Neuronal stem cell (in vitro differentiated cells): ENCODE measurements around the gene SPRYD3.

Experiments used
- DNase-seq: peaks from one replicate; pipeline ENCODE4 v3.0.0-alpha.2; 2013; ENCODE audit warnings: low spot score
- H2AFZ ChIP-seq: one replicate; pipeline ENCODE4 v1.6.1; 2013; ENCODE audit warnings: mild to moderate bottlenecking, low read length, inconsistent platforms
- H2AK5ac ChIP-seq: 2 replicates; pipeline ENCODE4 v1.6.1; 2013; ENCODE audit warnings: low read depth, mild to moderate bottlenecking, inconsistent platforms, low read length, moderate library complexity, mixed read lengths
- H2BK120ac ChIP-seq: 2 replicates; pipeline ENCODE4 v1.6.1; 2013; ENCODE audit warnings: low read depth, mild to moderate bottlenecking, inconsistent platforms, low read length, moderate library complexity, mixed read lengths
- H2BK12ac ChIP-seq: one replicate; pipeline ENCODE4 v1.6.1; 2013; ENCODE audit warnings: low read length, inconsistent platforms
- H2BK15ac ChIP-seq: 2 replicates; pipeline ENCODE4 v1.6.1; 2013; ENCODE audit warnings: mild to moderate bottlenecking, low read length, inconsistent platforms, mixed read lengths
- H2BK5ac ChIP-seq: one replicate; pipeline ENCODE4 v1.6.1; 2013; ENCODE audit warnings: inconsistent platforms, mild to moderate bottlenecking, low read length, moderate library complexity
- H3K14ac ChIP-seq: one replicate; pipeline ENCODE4 v1.6.1; 2013; ENCODE audit warnings: low read length, inconsistent platforms
- H3K18ac ChIP-seq: 2 replicates; pipeline ENCODE4 v1.6.1; 2013; ENCODE audit warnings: low read length, inconsistent platforms
- H3K23ac ChIP-seq: 2 replicates; pipeline ENCODE4 v1.6.1; 2013; ENCODE audit warnings: low read depth, mild to moderate bottlenecking, mixed read lengths, low read length, inconsistent platforms; ENCODE audit not compliant: poor library complexity
- H3K27ac ChIP-seq: replicated peaks from 3 replicates; pipeline ENCODE4 v1.5.1; 2013; ENCODE audit warnings: low read length, inconsistent platforms
- H3K27me3 ChIP-seq, 3 experiments: 2 replicates each; pipeline ENCODE4 v1.6.1; 2013; ENCODE audit warnings: low read length in 3 of 3, mild to moderate bottlenecking in 2 of 3, inconsistent platforms in 1 of 3, low read depth in 1 of 3, mixed read lengths in 1 of 3, moderate library complexity in 1 of 3; ENCODE audit not compliant: control insufficient read depth in 3 of 3, insufficient read depth in 3 of 3
- H3K36me3 ChIP-seq, 2 donors: replicated peaks in 1 of 2; 2 replicates each; pipeline ENCODE4 v1.6.1; 2013; ENCODE audit warnings: low read length in 2 of 2; ENCODE audit not compliant: control insufficient read depth in 2 of 2, insufficient read depth in 2 of 2
- H3K4ac ChIP-seq: 2 replicates; pipeline ENCODE4 v1.6.1; 2013; ENCODE audit warnings: inconsistent platforms, mild to moderate bottlenecking, low read length, moderate library complexity
- H3K4me1 ChIP-seq, 2 donors: 1 replicate in 1 of 2; 2 replicates in 1 of 2; pipeline ENCODE4 v1.6.1; 2013; ENCODE audit warnings: low read length in 2 of 2, low read depth in 1 of 2; ENCODE audit not compliant: control insufficient read depth in 2 of 2, insufficient read depth in 1 of 2
- H3K4me2 ChIP-seq: one replicate; pipeline ENCODE4 v1.6.1; 2013; ENCODE audit warnings: mild to moderate bottlenecking, low read length, inconsistent platforms; ENCODE audit not compliant: insufficient read depth, poor library complexity, severe bottlenecking
- H3K4me3 ChIP-seq, 2 donors: 2 replicates each; pipeline ENCODE4 v1.5.1; 2013; ENCODE audit warnings: low read length in 2 of 2, mild to moderate bottlenecking in 2 of 2, inconsistent platforms in 1 of 2, moderate library complexity in 1 of 2
- H3K79me1 ChIP-seq: one replicate; pipeline ENCODE4 v1.6.1; 2013; ENCODE audit warnings: low read depth, mild to moderate bottlenecking, inconsistent platforms, low read length, moderate library complexity
- H3K9ac ChIP-seq: one replicate; pipeline ENCODE4 v1.6.1; 2013; ENCODE audit warnings: mild to moderate bottlenecking, low read depth, low read length, inconsistent platforms; ENCODE audit not compliant: poor library complexity
- H3K9me3 ChIP-seq, 2 donors: replicated peaks in 1 of 2; 2 replicates each; pipeline versions ENCODE3 to v1.6.1; 2013; ENCODE audit warnings: low read length in 2 of 2, mild to moderate bottlenecking in 2 of 2, inconsistent platforms in 1 of 2, low read depth in 1 of 2, mixed read lengths in 1 of 2, moderate library complexity in 1 of 2; ENCODE audit not compliant: control insufficient read depth in 2 of 2, insufficient read depth in 1 of 2
- H4K8ac ChIP-seq: one replicate; pipeline ENCODE4 v1.6.1; 2013; ENCODE audit warnings: low read depth, mild to moderate bottlenecking, inconsistent platforms, low read length, moderate library complexity
- H4K91ac ChIP-seq: one replicate; pipeline ENCODE4 v1.6.1; 2013; ENCODE audit warnings: low read length, low read depth, mild to moderate bottlenecking, inconsistent platforms; ENCODE audit not compliant: poor library complexity
- WGBS, 2 donors: extraction: QIAGEN DNeasy Blood & Tissue Kit; methylation state at CpG; one replicate each; pipeline ENCODE4 v1.1.7; 2013; ENCODE audit warnings: missing lambda C conversion rate in 2 of 2, mixed read lengths in 1 of 2; ENCODE audit not compliant: insufficient read length in 2 of 2, insufficient replicate concordance in 1 of 2; ENCODE audit errors: extremely low coverage in 2 of 2; 5-methylcytosine and 5-hydroxymethylcytosine counted together

The SPRYD3 gene

GRCh38 chr12:53070877-53071492, 8.2 kb downstream of the SPRYD3 start:
- Histone ChIP-seq H3K18ac (no peak overlapping the region), H3K4me2 (no peak overlapping the region), H2BK15ac (peak overlapping the region; percentile 22), H3K23ac (no peak overlapping the region), H2BK120ac (no peak overlapping the region), H3K4me1 (peaks cover 12 to 20% of the 10 kb centered on the region in 2 donors), H3K79me1 (no peaks in the 10 kb centered on the region), H3K27me3 (no peaks in the 10 kb centered on the region), H3K9me3 (no peaks in the 10 kb centered on the region), H3K4ac (no peak overlapping the region), H3K9ac (peak overlapping the region; percentile 44), H3K27ac (no peak overlapping the region), H3K4me3 (no peak overlapping the region), H2BK12ac (peak overlapping the region; percentile 11), H4K8ac (no peak overlapping the region), H3K14ac (no peak overlapping the region), H2BK5ac (no peak overlapping the region), H2AFZ (no peak overlapping the region), H2AK5ac (no peak overlapping the region), H3K36me3 (peaks cover 0 to 23% of the 10 kb centered on the region in 2 donors), H4K91ac (no peak overlapping the region)
- WGBS, 2 donors = no CpG with 5 or more reads among the region's 7 CpGs
- DNase-seq = no peak

GRCh38 chr12:53069621-53070410, 9.4 kb downstream of the SPRYD3 start:
- Histone ChIP-seq H3K9me3 (no peaks in the 10 kb centered on the region), H2BK5ac (no peak overlapping the region), H3K14ac (no peak overlapping the region), H3K4ac (no peak overlapping the region), H3K79me1 (no peaks in the 10 kb centered on the region), H2BK12ac (no peak overlapping the region), H3K4me1 (peaks cover 12 to 20% of the 10 kb centered on the region in 2 donors), H3K4me2 (no peak overlapping the region), H2AFZ (no peak overlapping the region), H2AK5ac (no peak overlapping the region), H3K36me3 (peaks cover 3 to 13% of the 10 kb centered on the region in 2 donors), H3K18ac (no peak overlapping the region), H3K9ac (no peak overlapping the region), H2BK15ac (no peak overlapping the region), H3K23ac (peak overlapping the region; percentile 26), H4K8ac (no peak overlapping the region), H2BK120ac (no peak overlapping the region), H4K91ac (no peak overlapping the region), H3K4me3 (no peak overlapping the region), H3K27ac (no peak overlapping the region), H3K27me3 (no peaks in the 10 kb centered on the region)
- no CpG with 5 or more reads among the region's 12 CpGs for WGBS, 2 donors
- no peak for DNase-seq

- Histone ChIP-seq H3K4me3 (no peak overlapping the region), H3K4me2 (no peak overlapping the region), H2BK120ac (no peak overlapping the region), H2BK15ac (no peak overlapping the region), H3K36me3 (peaks cover 3 to 9% of the 10 kb centered on the region in 2 donors), H2BK12ac (no peak overlapping the region), H3K4me1 (peaks cover 12 to 20% of the 10 kb centered on the region in 2 donors), H3K18ac (no peak overlapping the region), H4K8ac (no peak overlapping the region), H3K4ac (no peak overlapping the region), H3K14ac (no peak overlapping the region), H2BK5ac (no peak overlapping the region), H3K9me3 (no peaks in the 10 kb centered on the region), H3K79me1 (no peaks in the 10 kb centered on the region), H2AK5ac (no peak overlapping the region), H3K9ac (no peak overlapping the region), H4K91ac (no peak overlapping the region), H3K23ac (peak overlapping the region; percentile 26), H3K27ac (no peak overlapping the region), H3K27me3 (no peaks in the 10 kb centered on the region), H2AFZ (no peak overlapping the region)
- no peak for DNase-seq
- no CpG with 5 or more reads among the region's 15 CpGs for WGBS, 2 donors
Measured at GRCh38 chr12:53068811-53069585, 10.2 kb downstream of the SPRYD3 start.
